H9 (cell line): Measurements from ENCODE around the gene GPR176. TPM values are rescaled to one million over a fixed set of nuclear protein-coding genes. Genes with fewer than 3 reads are reported as not detected.

ENCODE experiments used
- DNase-seq: peaks from one replicate; pipeline ENCODE4 v3.0.0-alpha.2; 2017
- H2AFZ ChIP-seq: one replicate; pipeline ENCODE4 v1.6.1; 2013; ENCODE audit warnings: mild to moderate bottlenecking, low read length, control low read depth, moderate library complexity
- H2AK5ac ChIP-seq: 2 replicates; pipeline ENCODE4 v1.6.1; 2013; ENCODE audit warnings: low read length, control low read depth, mixed read lengths; ENCODE audit not compliant: insufficient read length
- H2BK120ac ChIP-seq: one replicate; pipeline ENCODE4 v1.6.1; 2013; ENCODE audit warnings: low read depth, mild to moderate bottlenecking, low read length, control low read depth, inconsistent platforms; ENCODE audit not compliant: poor library complexity, severe bottlenecking
- H2BK12ac ChIP-seq: 2 replicates; pipeline ENCODE4 v1.6.1; 2013; ENCODE audit warnings: low read length, control low read depth, mixed read lengths, low read depth; ENCODE audit not compliant: insufficient read length
- H2BK15ac ChIP-seq: 2 replicates; pipeline ENCODE4 v1.6.1; 2013; ENCODE audit warnings: low read depth, low read length, control low read depth
- H2BK20ac ChIP-seq: one replicate; pipeline ENCODE4 v1.6.1; 2013; ENCODE audit warnings: low read depth, mild to moderate bottlenecking, low read length, control low read depth, inconsistent platforms; ENCODE audit not compliant: poor library complexity, severe bottlenecking
- H2BK5ac ChIP-seq: 2 replicates; pipeline ENCODE4 v1.6.1; 2013; ENCODE audit warnings: low read length, control low read depth, mixed read lengths; ENCODE audit not compliant: insufficient read length
- H3K14ac ChIP-seq: 2 replicates; pipeline ENCODE4 v1.6.1; 2013; ENCODE audit warnings: low read length, control low read depth; ENCODE audit not compliant: insufficient read depth
- H3K18ac ChIP-seq: 2 replicates; pipeline ENCODE4 v1.6.1; 2013; ENCODE audit warnings: low read depth, mild to moderate bottlenecking, mixed read lengths, low read length, control low read depth; ENCODE audit not compliant: insufficient read length
- H3K23ac ChIP-seq: 2 replicates; pipeline ENCODE4 v1.6.1; 2013; ENCODE audit warnings: low read length, control low read depth, mixed read lengths, low read depth; ENCODE audit not compliant: insufficient read length
- H3K23me2 ChIP-seq: 2 replicates; pipeline ENCODE4 v1.6.1; 2013; ENCODE audit warnings: low read depth, mild to moderate bottlenecking, mixed read lengths, low read length, control low read depth; ENCODE audit not compliant: insufficient read length, poor library complexity, severe bottlenecking
- H3K27ac ChIP-seq: 2 replicates; pipeline ENCODE4 v1.5.1; 2013; ENCODE audit warnings: low read length, control low read depth, mixed read lengths, low read depth; ENCODE audit not compliant: insufficient read length
- H3K27me3 ChIP-seq: 2 replicates; pipeline ENCODE4 v1.6.1; 2013; ENCODE audit warnings: low read length, control low read depth, inconsistent platforms; ENCODE audit not compliant: insufficient read depth
- H3K4ac ChIP-seq: 2 replicates; pipeline ENCODE4 v1.6.1; 2013; ENCODE audit warnings: low read depth, mild to moderate bottlenecking, control low read depth, inconsistent platforms, low read length, moderate library complexity
- H3K4me1 ChIP-seq: 2 replicates; pipeline ENCODE4 v1.6.1; 2013; ENCODE audit warnings: low read length, control low read depth, inconsistent platforms; ENCODE audit not compliant: insufficient read depth
- H3K4me2 ChIP-seq: 2 replicates; pipeline ENCODE4 v1.6.1; 2013; ENCODE audit warnings: low read length, control low read depth, mixed read lengths; ENCODE audit not compliant: insufficient read length, insufficient read depth
- H3K56ac ChIP-seq: 2 replicates; pipeline ENCODE4 v1.6.1; 2013; ENCODE audit warnings: low read depth, mild to moderate bottlenecking, mixed read lengths, low read length, control low read depth; ENCODE audit not compliant: insufficient read length
- H3K79me1 ChIP-seq: 2 replicates; pipeline ENCODE4 v1.6.1; 2013; ENCODE audit warnings: low read depth, mild to moderate bottlenecking, moderate library complexity, low read length, control low read depth, inconsistent platforms; ENCODE audit not compliant: insufficient read depth, poor library complexity, severe bottlenecking
- H3K79me2 ChIP-seq: 2 replicates; pipeline ENCODE4 v1.6.1; 2013; ENCODE audit warnings: low read length, control low read depth, inconsistent platforms; ENCODE audit not compliant: insufficient read depth
- H3K9ac ChIP-seq: 2 replicates; pipeline ENCODE4 v1.6.1; 2013; ENCODE audit warnings: low read length, control low read depth, mixed read lengths; ENCODE audit not compliant: insufficient read length; ENCODE audit errors: extremely low read depth
- H3K9me3 ChIP-seq: one replicate; pipeline ENCODE4 v1.6.1; 2013; ENCODE audit warnings: low read depth, low read length, inconsistent platforms; ENCODE audit not compliant: control insufficient read depth
- H3T11ph ChIP-seq: one replicate; pipeline ENCODE4 v1.6.1; 2013; ENCODE audit warnings: mild to moderate bottlenecking, low read length, control low read depth, inconsistent platforms
- H4K20me1 ChIP-seq: one replicate; pipeline ENCODE4 v1.6.1; 2013; ENCODE audit not compliant: control insufficient read depth, insufficient read length, insufficient read depth
- H4K5ac ChIP-seq: 2 replicates; pipeline ENCODE4 v1.6.1; 2013; ENCODE audit warnings: low read depth, mild to moderate bottlenecking, mixed read lengths, low read length, control low read depth; ENCODE audit not compliant: insufficient read length
- H4K8ac ChIP-seq: replicated peaks from 2 replicates; pipeline ENCODE4 v1.6.1; 2013; ENCODE audit warnings: low read length, control low read depth, mixed read lengths, low read depth; ENCODE audit not compliant: insufficient read length
- H4K91ac ChIP-seq: 2 replicates; pipeline ENCODE4 v1.6.1; 2013; ENCODE audit warnings: low read depth, mild to moderate bottlenecking, moderate library complexity, mixed read lengths, low read length, control low read depth; ENCODE audit not compliant: insufficient read length
- H3K27ac Mint-ChIP-seq, 3 experiments: 2 replicates in 2 of 3; 3 replicates in 1 of 3; pipeline ENCODE4 v1.8.0; 2020 to 2021; ENCODE audit warnings: mixed read lengths in 3 of 3, mild to moderate bottlenecking in 1 of 3, moderate library complexity in 1 of 3
- H3K27me3 Mint-ChIP-seq: 2 replicates; pipeline ENCODE4 v1.8.0; 2021; ENCODE audit warnings: low read depth, mild to moderate bottlenecking, moderate library complexity, mixed read lengths
- H3K36me3 Mint-ChIP-seq, 3 experiments: 2 replicates in 2 of 3; 3 replicates in 1 of 3; pipeline ENCODE4 v1.8.0; 2020 to 2021; ENCODE audit warnings: low read depth in 3 of 3, mixed read lengths in 3 of 3; ENCODE audit not compliant: insufficient read depth in 1 of 3
- H3K4me1 Mint-ChIP-seq, 2 experiments: 2 replicates each; pipeline ENCODE4 v1.8.0; 2020; ENCODE audit warnings: mixed read lengths in 2 of 2
- H3K4me3 Mint-ChIP-seq, 2 experiments: 2 replicates in 1 of 2; 3 replicates in 1 of 2; pipeline ENCODE4 v1.8.0; 2020 to 2021; ENCODE audit warnings: mild to moderate bottlenecking in 2 of 2, mixed read lengths in 2 of 2, moderate library complexity in 1 of 2
- H3K9me3 Mint-ChIP-seq, 2 experiments: 2 replicates in 1 of 2; 3 replicates in 1 of 2; pipeline ENCODE4 v1.8.0; 2020; ENCODE audit warnings: mild to moderate bottlenecking in 2 of 2, mixed read lengths in 2 of 2, moderate library complexity in 1 of 2
- WGBS: extraction: QIAGEN DNeasy Blood & Tissue Kit; methylation state at CpG from one replicate; pipeline ENCODE4 v1.1.7; 2013; ENCODE audit warnings: missing lambda C conversion rate, low lambda C conversion rate, mixed read lengths; ENCODE audit not compliant: insufficient read length; ENCODE audit errors: extremely low coverage; 5-methylcytosine and 5-hydroxymethylcytosine counted together
- total RNA-seq: library from RNA; stranded (reverse); gene quantifications from 2 replicates; pipeline ENCODE4 v1.2.1, GENCODE V29; 2021
- TF ChIP-seq, protein P1 (sequence below): fragments of 200-600 bp; sonication (generic); conservative IDR thresholded peaks from 3 replicates; pipeline ENCODE4 v1.8.0; 2021; ENCODE audit warnings: antibody characterized with exemption, mild to moderate bottlenecking

The GPR176 gene
- total RNA-seq, 1 experiment from 2014 or later: 132 TPM

- H3K36me3 Mint-ChIP-seq: peaks cover 34 to 63% (median 63%) of the 10 kb centered on the region in 3 experiments
- DNase-seq: no peak
- H2AFZ ChIP-seq: no peak overlapping the region
- H3K79me1 ChIP-seq: peaks cover 4% of the 10 kb centered on the region
- no peak overlapping the region for H4K8ac ChIP-seq
- H4K5ac ChIP-seq: no peak overlapping the region
- H2BK120ac ChIP-seq: no peak overlapping the region
- H3K9me3 Mint-ChIP-seq: no peaks in the 10 kb centered on the region
- H3K56ac ChIP-seq: no peak overlapping the region
- no CpG with 5 or more reads among the region's 2 CpGs for WGBS
- H3K27me3 Mint-ChIP-seq: no peaks in the 10 kb centered on the region
- H2BK15ac ChIP-seq: no peak overlapping the region
- H3K14ac ChIP-seq: no peak overlapping the region
- H3K27ac Mint-ChIP-seq: peak overlapping the region in 1 of 3 experiments; percentile 78; a peak in 1 of 7 replicates
- no peak overlapping the region for H4K91ac ChIP-seq
- H3K27ac ChIP-seq: no peak overlapping the region
- no peaks in the 10 kb centered on the region for H3K23me2 ChIP-seq
- H3K4me3 Mint-ChIP-seq: no peak overlapping the region
- no peak overlapping the region for H3K4ac ChIP-seq
- H3K9ac ChIP-seq: no peak overlapping the region
- TF ChIP-seq, protein P1, sequence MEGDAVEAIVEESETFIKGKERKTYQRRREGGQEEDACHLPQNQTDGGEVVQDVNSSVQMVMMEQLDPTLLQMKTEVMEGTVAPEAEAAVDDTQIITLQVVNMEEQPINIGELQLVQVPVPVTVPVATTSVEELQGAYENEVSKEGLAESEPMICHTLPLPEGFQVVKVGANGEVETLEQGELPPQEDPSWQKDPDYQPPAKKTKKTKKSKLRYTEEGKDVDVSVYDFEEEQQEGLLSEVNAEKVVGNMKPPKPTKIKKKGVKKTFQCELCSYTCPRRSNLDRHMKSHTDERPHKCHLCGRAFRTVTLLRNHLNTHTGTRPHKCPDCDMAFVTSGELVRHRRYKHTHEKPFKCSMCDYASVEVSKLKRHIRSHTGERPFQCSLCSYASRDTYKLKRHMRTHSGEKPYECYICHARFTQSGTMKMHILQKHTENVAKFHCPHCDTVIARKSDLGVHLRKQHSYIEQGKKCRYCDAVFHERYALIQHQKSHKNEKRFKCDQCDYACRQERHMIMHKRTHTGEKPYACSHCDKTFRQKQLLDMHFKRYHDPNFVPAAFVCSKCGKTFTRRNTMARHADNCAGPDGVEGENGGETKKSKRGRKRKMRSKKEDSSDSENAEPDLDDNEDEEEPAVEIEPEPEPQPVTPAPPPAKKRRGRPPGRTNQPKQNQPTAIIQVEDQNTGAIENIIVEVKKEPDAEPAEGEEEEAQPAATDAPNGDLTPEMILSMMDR: no peak
- H4K20me1 ChIP-seq: no peaks in the 10 kb centered on the region
- H3K79me2 ChIP-seq: peaks cover 10% of the 10 kb centered on the region; the same call in 1 of the 2 replicates
- no peak overlapping the region for H2BK20ac ChIP-seq
- H2AK5ac ChIP-seq: no peak overlapping the region
- H3T11ph ChIP-seq: no peak overlapping the region
- no peak overlapping the region for H2BK5ac ChIP-seq
- H3K27me3 ChIP-seq: no peaks in the 10 kb centered on the region
- H3K4me1 ChIP-seq: peaks cover 7% of the 10 kb centered on the region
- no peak overlapping the region for H3K18ac ChIP-seq
- H3K9me3 ChIP-seq: no peaks in the 10 kb centered on the region
- peaks cover 39 to 44% of the 10 kb centered on the region in 2 experiments for H3K4me1 Mint-ChIP-seq
- H3K23ac ChIP-seq: no peak overlapping the region
- no peak overlapping the region for H2BK12ac ChIP-seq
- no peak overlapping the region for H3K4me2 ChIP-seq
Measured at GRCh38 chr15:39804026-39804425, 116.0 kb downstream of the GPR176 start.
